HG03378 (cell line): ENCODE results near the gene TEPSIN.

Experiments
- ATAC-seq: cut with Tn5 transposase; IDR thresholded peaks from one replicate; pipeline ENCODE4 v1.9.1; 2021; ENCODE audit warnings: mild to moderate bottlenecking, moderate library complexity; ENCODE audit not compliant: unreplicated experiment

The TEPSIN gene

GRCh38 chr17:81189016-81189415 is 49.8 kb downstream of the TEPSIN start:
- ATAC-seq = no peak

GRCh38 chr17:81188491-81188840 is 50.4 kb downstream of the TEPSIN start:
- ATAC-seq = no peak

GRCh38 chr17:81187586-81188490 is 51.0 kb downstream of the TEPSIN start:
- ATAC-seq = no peak

- ATAC-seq = no peak
Measured at GRCh38 chr17:81187120-81187519, 51.7 kb downstream of the TEPSIN start.

DNA sequence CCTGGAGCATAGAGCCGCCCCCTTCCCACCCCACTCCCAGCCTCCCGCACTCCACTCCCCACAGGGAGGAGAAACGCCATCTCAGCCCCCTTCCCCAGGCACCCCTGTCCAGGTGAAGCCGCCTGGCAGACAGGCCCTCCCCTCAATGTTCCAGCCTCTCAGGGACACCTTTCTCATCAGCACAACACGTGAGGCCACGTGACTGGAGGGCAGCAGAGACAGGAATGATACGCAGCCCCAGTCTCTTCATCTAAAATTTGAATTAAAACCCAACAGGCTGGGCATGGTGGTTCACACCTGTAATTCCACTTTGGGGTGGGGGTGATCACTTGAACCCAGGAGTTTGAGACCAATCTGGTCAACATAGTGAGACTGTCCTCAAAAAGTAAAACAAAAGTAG is 52.7 kb downstream of the TEPSIN start:
- no peak for ATAC-seq

DNA sequence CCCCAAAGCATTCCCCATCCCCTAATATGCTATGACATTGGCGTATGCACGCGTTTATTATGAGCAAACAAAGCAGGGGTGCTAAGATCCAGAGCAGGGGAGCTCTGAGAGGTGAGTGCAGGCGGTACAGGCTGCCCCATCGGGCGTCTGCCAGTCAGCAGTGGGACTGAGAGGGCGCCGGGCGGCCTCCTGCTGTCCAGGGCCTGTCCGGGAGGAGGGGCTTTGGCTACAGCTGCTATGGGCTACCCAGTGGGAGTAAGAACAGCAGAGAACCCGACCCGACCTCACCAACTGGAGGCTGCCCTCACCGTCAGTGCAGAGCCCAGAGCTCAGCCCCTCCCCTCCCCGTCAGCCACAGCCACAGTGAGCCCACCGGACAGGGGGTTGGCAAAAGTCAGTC is 54.3 kb downstream of the TEPSIN start:
- no peak for ATAC-seq

DNA sequence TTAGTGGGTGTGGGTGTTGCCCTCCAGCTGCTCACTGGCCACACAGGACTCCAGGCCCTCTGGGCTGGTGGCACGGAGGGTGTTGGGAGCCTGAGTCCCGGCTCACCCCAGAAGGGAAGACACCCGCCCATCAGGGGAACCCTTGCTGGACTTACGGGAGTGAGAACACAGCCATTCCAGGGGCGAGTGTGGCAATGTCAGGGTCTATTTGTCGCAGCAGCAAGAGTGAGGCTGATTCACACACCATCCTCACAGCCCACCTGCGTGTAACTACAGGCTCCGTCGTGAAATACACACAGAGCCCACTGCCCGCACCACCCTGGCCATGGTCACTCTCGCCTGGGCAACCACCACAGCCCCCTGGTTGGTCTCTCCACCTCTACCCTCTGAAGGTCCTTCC is 55.0 kb downstream of the TEPSIN start:
- no peak for ATAC-seq

GRCh38 chr17:81183316-81183715 is 55.5 kb downstream of the TEPSIN start:
- ATAC-seq = no peak

DNA sequence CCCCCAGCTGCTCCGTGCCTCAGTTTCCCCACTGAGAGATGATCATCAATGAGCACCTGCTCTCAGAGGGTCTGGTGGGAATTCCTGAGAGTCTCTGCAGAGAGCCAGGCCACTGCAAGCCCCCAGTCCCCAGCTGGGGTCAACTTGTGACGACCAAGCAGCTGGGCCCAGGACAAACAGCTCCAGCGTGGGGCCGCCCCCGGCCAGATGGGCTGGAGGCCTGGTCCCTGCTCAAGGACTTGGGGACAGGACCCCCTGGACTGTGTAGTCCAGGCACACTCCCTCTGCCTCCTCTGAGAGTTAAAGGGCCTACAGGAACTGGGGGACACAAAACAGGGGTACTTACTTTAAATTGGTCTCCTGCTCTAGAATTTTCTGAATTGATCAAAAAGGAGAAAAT is 56.3 kb downstream of the TEPSIN start:
- ATAC-seq = no peak

DNA sequence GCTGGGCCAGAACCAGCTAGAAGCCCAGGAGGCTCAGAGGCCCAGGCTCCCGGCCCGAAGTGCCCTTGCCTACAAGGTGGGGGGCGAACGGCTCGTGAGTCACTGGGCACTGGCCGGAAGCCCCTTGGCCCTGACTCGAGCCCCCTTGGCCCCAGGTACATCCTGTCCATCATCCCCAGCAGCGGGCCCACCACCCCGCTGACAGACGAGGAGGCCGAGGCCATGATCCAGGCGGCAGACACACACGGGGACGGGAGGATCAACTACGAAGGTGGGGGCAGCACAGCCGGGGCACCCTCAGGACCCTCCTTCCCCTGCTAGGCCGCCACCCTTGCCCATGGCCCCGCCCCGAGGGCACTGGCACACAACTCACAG is 57.1 kb downstream of the TEPSIN start:
- ATAC-seq = no peak

DNA sequence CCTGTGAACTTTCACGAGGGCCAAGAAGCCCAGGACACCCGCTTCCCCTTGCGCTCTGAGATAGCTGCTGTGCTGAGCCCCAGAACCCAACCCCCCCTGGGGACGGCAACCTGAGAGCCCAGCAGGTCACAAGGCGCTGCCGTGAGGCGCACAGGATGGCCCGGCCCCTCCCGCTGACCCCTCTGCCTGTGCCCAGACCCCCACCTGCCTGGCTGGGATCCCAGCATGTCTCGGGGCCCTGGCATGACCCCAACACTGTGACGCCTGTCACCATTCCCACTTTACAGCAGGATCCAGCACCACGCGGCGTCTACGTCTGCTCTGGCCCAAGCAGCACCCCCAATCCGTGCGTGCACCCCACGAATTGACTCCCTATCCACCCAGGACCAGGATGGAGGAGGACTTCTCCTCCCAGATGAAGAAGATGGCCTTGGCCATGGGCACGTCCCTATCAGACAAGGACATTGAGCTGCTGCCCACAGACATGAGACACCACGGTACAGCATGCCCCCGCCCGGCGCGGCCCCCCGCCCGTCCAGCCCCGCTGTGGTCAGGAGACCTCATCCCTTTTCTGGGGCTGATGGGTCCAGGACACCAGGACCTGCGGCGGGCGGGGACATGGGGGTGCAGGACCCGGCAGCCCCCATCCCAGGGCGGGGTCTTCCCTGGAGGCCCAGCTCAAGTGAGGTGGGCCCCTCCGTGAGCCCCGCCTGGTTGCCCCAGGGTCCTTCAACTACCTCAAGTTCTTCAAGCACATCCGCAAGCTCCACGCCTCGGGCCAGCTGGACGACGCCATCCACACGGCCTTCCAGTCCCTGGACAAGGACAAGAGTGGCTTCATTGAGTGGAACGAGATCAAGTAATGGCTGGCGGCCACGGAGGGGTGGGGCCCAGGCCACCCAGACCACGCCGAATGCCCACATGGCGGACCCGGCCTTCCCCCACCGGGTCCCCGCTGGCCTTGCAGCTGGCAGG is 57.7 kb downstream of the TEPSIN start:
- ATAC-seq = no peak

- ATAC-seq = no peak
Measured at GRCh38 chr17:81179861-81180260, 59.0 kb downstream of the TEPSIN start.

DNA sequence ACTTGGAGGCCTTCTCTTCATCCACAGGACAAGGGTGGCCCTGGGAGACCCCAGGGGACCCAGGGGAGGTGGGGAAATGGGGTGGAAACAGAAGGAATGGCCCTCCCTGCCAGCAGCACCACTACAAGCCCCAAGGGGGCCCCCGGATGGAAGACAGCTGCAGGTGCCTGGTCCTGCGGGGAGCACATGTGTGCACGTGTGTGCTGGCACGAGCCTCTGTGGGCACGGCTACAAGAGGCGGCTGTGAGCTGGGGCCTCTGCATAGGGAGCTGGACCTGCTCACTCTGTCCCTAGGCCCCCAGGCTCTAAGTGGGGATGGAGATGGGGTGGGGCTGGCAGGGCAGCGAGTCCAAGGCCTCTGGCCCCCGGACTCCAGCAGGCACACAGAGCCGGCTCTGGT is 59.6 kb downstream of the TEPSIN start:
- no peak for ATAC-seq
